A673 (cell line): ENCODE results near the gene AKT3.

Experiments used
- EZH2 ChIP-seq: fragments of 200-600 bp; sonication (generic); IDR thresholded peaks from 2 replicates; pipeline ENCODE4 v1.6.1; 2017; ENCODE audit warnings: borderline replicate concordance, low read depth, mild to moderate bottlenecking, mixed read lengths, antibody characterized with exemption, low read length; ENCODE audit not compliant: poor library complexity, severe bottlenecking
- TF ChIP-seq, protein P1 (sequence below): fragments of 300-800, 200-600 bp; sonication (generic); conservative IDR thresholded peaks from 2 replicates; pipeline ENCODE4 v1.5.1; 2017; ENCODE audit warnings: low read depth, mild to moderate bottlenecking, antibody characterized with exemption, low read length, moderate library complexity, mixed read lengths

DNA sequence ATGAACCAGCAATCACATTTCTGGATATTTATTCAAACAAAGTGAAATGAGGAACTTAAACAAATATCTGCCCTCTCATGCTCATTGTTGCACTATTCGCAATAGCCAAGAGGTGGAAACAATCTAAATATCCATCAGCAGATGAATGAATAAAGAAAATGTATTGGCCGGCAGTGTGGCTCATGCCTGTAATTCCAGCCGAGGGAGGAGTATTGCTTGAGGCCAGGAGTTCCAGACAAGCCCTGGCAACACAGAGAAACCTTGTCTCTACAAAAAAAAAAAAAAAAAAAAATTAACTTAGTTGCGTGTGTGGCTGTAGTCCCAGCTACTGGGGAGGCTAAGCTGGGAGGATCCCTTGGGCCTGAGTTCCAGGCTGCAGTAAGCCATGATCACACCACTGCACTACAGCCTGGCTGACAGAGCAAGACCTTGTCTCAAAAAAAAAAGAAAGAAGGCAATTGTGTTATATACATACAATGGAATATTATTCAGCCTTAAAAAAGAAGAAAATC, 191.4 kb downstream of the AKT3 start:
- no peak for TF ChIP-seq EZH2
- TF ChIP-seq, protein P1, sequence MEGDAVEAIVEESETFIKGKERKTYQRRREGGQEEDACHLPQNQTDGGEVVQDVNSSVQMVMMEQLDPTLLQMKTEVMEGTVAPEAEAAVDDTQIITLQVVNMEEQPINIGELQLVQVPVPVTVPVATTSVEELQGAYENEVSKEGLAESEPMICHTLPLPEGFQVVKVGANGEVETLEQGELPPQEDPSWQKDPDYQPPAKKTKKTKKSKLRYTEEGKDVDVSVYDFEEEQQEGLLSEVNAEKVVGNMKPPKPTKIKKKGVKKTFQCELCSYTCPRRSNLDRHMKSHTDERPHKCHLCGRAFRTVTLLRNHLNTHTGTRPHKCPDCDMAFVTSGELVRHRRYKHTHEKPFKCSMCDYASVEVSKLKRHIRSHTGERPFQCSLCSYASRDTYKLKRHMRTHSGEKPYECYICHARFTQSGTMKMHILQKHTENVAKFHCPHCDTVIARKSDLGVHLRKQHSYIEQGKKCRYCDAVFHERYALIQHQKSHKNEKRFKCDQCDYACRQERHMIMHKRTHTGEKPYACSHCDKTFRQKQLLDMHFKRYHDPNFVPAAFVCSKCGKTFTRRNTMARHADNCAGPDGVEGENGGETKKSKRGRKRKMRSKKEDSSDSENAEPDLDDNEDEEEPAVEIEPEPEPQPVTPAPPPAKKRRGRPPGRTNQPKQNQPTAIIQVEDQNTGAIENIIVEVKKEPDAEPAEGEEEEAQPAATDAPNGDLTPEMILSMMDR = no peak
